ENCODE results near the gene DDX27. TPM values are rescaled to one million over a fixed set of nuclear protein-coding genes. Genes with fewer than 3 reads are reported as not detected.

DDX27 gene
- total RNA-seq, 1 donor from 2014 or later: 52.2 TPM

GRCh38 chr20:49229381-49229780 is 10.2 kb downstream of the DDX27 start:
- Histone ChIP-seq H3K36me3 (ENCODE audit: control insufficient read depth, insufficient read depth, low read length) (peaks cover 1% of the 10 kb centered on the region), H3K27me3 (ENCODE audit: control insufficient read depth, insufficient read depth, low read length) (no peaks in the 10 kb centered on the region), H3K4me3 (ENCODE audit: low read depth, low read length) (no peak overlapping the region)
- no peak for DNase-seq (ENCODE audit: low read depth)
- no peak for TF ChIP-seq CTCF (IDR thresholded peaks at IDR 0.05; ENCODE audit: insufficient read depth, low read length, poor library complexity, severe bottlenecking)

DNA sequence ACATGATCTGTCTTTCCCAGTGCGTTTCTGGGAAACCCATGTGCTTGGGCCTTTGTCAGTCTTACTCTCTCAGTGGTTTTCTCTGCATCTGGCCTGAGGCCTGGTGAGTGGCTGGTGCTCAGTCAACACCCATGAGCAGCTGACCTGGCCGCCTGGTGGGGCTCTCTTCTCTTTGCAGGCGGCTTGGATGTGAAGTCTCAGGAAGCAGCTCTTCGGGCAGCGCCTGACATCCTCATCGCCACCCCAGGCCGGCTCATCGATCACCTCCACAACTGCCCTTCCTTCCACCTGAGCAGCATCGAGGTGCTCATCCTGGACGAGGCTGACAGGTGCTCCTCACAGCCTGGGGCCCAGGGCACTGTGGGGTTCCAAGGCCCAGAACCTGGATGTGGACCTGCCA is 10.8 kb downstream of the DDX27 start:
- Histone ChIP-seq H3K36me3 (ENCODE audit: control insufficient read depth, insufficient read depth, low read length) (peaks cover 1% of the 10 kb centered on the region), H3K27me3 (ENCODE audit: control insufficient read depth, insufficient read depth, low read length) (no peaks in the 10 kb centered on the region), H3K4me3 (ENCODE audit: low read depth, low read length) (no peak overlapping the region)
- DNase-seq (ENCODE audit: low read depth): no peak
- TF ChIP-seq CTCF (IDR thresholded peaks at IDR 0.05; ENCODE audit: insufficient read depth, low read length, poor library complexity, severe bottlenecking): no peak

DNA sequence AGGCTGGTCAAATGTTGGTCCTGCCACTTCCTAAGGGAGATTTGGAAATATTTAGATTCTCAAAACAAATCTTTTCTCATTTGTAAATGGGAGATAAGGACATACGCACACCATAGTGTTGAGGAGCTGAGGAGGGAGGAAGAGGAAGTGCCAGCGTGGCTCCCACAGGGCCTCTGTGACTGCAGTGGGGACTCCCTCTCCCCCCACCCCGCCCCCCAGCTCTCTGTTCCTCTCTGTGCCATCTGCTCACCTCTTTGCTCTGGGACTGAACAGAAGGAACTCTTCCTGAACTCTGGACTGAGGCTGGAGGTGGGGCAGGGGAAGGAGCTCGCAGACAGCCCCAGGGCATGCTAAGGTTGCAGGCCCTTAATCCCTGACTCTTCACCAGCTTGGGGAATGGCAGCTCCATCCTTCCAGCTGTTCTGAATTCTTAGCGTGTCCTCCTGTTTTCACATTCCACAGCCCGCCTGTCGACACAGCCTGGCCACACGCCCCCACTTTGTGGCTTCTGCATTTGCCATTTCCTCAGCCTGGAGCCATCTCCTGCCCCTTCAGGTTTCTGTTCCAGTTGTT is 11.4 kb downstream of the DDX27 start:
- Histone ChIP-seq H3K4me3 (ENCODE audit: low read depth, low read length) (no peak overlapping the region), H3K27me3 (ENCODE audit: control insufficient read depth, insufficient read depth, low read length) (no peaks in the 10 kb centered on the region), H3K36me3 (ENCODE audit: control insufficient read depth, insufficient read depth, low read length) (peaks cover 1% of the 10 kb centered on the region)
- TF ChIP-seq CTCF (IDR thresholded peaks at IDR 0.05; ENCODE audit: insufficient read depth, low read length, poor library complexity, severe bottlenecking): no peak
- DNase-seq (ENCODE audit: low read depth): no peak

DNA sequence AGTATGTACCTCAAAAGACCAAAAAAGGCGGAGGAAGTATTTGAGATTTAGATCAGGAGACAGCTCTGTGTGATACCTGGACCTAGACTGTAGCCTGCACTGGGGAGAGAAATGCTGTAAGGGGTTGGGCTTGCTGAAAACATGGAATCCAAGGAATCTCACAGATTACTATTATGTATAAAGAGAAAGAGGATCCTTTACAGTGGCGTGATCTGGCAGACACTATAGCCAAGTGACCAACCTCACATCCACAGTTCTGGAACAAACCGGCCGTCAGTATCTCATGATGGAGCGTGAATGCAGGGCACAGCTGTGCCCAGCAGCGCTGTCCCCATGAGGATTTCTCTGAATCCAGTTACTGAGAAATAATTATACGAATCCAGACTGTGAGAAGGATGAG is 12.3 kb downstream of the DDX27 start:
- Histone ChIP-seq H3K36me3 (ENCODE audit: control insufficient read depth, insufficient read depth, low read length) (no peaks in the 10 kb centered on the region), H3K27me3 (ENCODE audit: control insufficient read depth, insufficient read depth, low read length) (no peaks in the 10 kb centered on the region), H3K4me3 (ENCODE audit: low read depth, low read length) (no peak overlapping the region)
- no peak for TF ChIP-seq CTCF (IDR thresholded peaks at IDR 0.05; ENCODE audit: insufficient read depth, low read length, poor library complexity, severe bottlenecking)
- DNase-seq (ENCODE audit: low read depth): no peak

DNA sequence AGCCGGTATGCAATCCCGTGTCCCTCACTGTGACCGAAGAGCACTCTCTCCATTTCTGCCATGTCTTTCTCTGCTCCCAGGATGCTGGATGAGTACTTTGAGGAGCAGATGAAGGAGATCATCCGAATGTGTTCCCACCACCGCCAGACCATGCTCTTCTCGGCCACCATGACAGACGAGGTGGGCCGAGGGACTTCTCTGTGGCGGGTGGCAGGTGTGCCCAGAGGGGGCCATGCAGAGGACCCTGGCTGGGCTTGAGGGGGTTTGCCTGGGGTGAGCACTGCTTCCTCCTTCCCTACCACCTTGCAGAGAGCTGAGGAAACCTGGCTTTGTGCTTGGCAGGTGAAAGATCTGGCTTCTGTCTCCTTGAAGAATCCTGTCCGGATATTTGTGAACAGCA is 14.0 kb downstream of the DDX27 start:
- Histone ChIP-seq H3K27me3 (ENCODE audit: control insufficient read depth, insufficient read depth, low read length) (no peaks in the 10 kb centered on the region), H3K36me3 (ENCODE audit: control insufficient read depth, insufficient read depth, low read length) (peaks cover 2% of the 10 kb centered on the region), H3K4me3 (ENCODE audit: low read depth, low read length) (no peak overlapping the region)
- TF ChIP-seq CTCF (IDR thresholded peaks at IDR 0.05; ENCODE audit: insufficient read depth, low read length, poor library complexity, severe bottlenecking): no peak
- no peak for DNase-seq (ENCODE audit: low read depth)

DNA sequence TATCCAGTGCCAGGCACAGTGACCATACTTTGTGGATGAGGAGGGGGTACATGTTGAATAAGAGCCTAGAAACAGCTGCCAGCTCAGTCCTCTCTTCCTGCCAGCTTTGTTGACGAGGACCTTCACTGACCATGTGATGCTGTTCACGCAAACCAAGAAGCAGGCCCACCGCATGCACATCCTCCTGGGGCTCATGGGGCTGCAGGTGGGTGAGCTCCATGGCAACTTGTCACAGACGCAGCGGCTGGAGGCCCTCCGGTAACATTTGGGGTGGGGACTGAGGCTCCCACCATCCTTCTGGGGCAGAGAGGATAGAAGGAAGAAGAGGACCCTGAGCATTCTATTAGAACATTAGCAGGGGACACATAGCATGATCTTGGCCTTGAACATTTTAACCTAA is 15.6 kb downstream of the DDX27 start:
- peaks cover 2% of the 10 kb centered on the region for H3K36me3 ChIP-seq (ENCODE audit: control insufficient read depth, insufficient read depth, low read length)
- no peaks in the 10 kb centered on the region for H3K27me3 ChIP-seq (ENCODE audit: control insufficient read depth, insufficient read depth, low read length)
- no peak overlapping the region for H3K4me3 ChIP-seq (ENCODE audit: low read depth, low read length)

More for the DNA sequence above, 15.6 kb downstream of the DDX27 start:
- TF ChIP-seq CTCF (IDR thresholded peaks at IDR 0.05; ENCODE audit: insufficient read depth, low read length, poor library complexity, severe bottlenecking): no peak
- no peak for DNase-seq (ENCODE audit: low read depth)
